Effector memory CD8-positive, alpha-beta T cell (primary cell): Measurements from ENCODE around the gene ACAA1.
"Not testable (repeated sequence)": the region's sequence is repeated elsewhere in the genome, so short reads cannot be mapped to it uniquely, and the experiment has no call there.

ENCODE experiments used
- ATAC-seq: fragments of 150-1000 bp; cut with Tn5 transposase; replicated peaks from 2 replicates; pipeline ENCODE4 v1.10.0; 2021; ENCODE audit warnings: mild to moderate bottlenecking, moderate library complexity
- DNase-seq, 3 experiments: peaks; one replicate each; pipeline ENCODE4 v3.0.0; 2021
- H3K27ac Mint-ChIP-seq, 2 donors: one replicate each; pipeline ENCODE4 v1.8.0; 2022; ENCODE audit warnings: mild to moderate bottlenecking in 2 of 2, mixed read lengths in 2 of 2, moderate library complexity in 2 of 2
- H3K27me3 Mint-ChIP-seq, 2 donors: one replicate each; pipeline ENCODE4 v1.8.0; 2022; ENCODE audit warnings: mixed read lengths in 2 of 2
- H3K36me3 Mint-ChIP-seq: one replicate; pipeline ENCODE4 v1.8.0; 2022; ENCODE audit warnings: mild to moderate bottlenecking, moderate library complexity, mixed read lengths; ENCODE audit not compliant: insufficient read depth
- H3K4me1 Mint-ChIP-seq, 2 donors: one replicate each; pipeline ENCODE4 v1.8.0; 2022; ENCODE audit warnings: low read depth in 2 of 2, mixed read lengths in 2 of 2
- H3K4me3 Mint-ChIP-seq, 2 donors: one replicate each; pipeline ENCODE4 v1.8.0; 2022; ENCODE audit warnings: mild to moderate bottlenecking in 2 of 2, mixed read lengths in 2 of 2, moderate library complexity in 2 of 2
- H3K9me3 Mint-ChIP-seq, 2 donors: one replicate each; pipeline ENCODE4 v1.8.0; 2022; ENCODE audit warnings: mixed read lengths in 2 of 2

The ACAA1 gene

DNA sequence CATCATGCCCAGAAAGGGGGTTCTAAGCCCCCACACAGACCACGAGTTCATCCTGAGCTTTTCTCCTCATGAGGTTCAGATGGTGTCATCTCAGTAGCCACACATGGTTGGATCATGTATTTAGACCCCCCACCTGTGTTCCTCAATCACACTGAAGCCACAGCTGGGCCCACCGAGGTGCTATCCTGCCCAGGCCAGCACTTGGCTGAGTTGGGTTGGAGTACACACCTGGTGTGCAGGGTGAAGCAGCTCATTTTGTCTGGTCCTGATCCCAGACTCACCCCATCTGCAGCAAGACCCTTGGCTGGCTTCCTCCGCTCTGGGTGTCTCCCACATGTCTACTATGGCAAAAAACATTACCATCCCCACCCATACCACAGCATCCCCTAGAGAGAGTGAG, 41.9 kb downstream of the ACAA1 start:
- Mint-ChIP-seq H3K27ac (no peak overlapping the region), H3K9me3 (no peaks in the 10 kb centered on the region), H3K4me1 (peaks cover 0 to 1% of the 10 kb centered on the region in 2 donors), H3K27me3 (peaks cover 5 to 24% of the 10 kb centered on the region in 2 donors), H3K36me3 (no peaks in the 10 kb centered on the region), H3K4me3 (no peak overlapping the region)
- ATAC-seq (no peak), DNase-seq (no peak)

DNA sequence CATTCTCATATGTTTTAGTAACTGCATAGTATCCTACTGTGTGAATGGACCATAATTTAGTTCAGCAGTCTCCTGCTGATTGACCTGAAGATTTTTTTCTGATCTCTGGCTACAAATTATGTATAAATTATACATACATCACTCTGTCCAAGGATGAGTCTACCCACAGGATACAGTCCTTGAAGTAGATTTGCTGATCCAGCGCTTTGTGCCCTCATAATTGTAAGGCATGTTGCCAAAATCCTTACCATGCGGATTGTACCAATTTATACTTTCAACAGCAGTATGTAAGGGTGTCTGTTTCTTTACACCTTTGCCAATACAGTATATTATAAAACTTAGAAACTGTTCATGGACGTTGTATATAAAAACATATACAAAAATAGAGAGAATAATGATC, 46.5 kb downstream of the ACAA1 start:
- H3K27ac Mint-ChIP-seq = no peak overlapping the region
- H3K4me1 Mint-ChIP-seq = peaks cover 0 to 6% of the 10 kb centered on the region in 2 donors
- no peaks in the 10 kb centered on the region for H3K9me3 Mint-ChIP-seq
- H3K27me3 Mint-ChIP-seq = peaks cover 0 to 6% of the 10 kb centered on the region in 2 donors
- H3K4me3 Mint-ChIP-seq = no peak overlapping the region
- ATAC-seq (no peak), DNase-seq (no peak)
- H3K36me3 Mint-ChIP-seq = peaks cover 5% of the 10 kb centered on the region

DNA sequence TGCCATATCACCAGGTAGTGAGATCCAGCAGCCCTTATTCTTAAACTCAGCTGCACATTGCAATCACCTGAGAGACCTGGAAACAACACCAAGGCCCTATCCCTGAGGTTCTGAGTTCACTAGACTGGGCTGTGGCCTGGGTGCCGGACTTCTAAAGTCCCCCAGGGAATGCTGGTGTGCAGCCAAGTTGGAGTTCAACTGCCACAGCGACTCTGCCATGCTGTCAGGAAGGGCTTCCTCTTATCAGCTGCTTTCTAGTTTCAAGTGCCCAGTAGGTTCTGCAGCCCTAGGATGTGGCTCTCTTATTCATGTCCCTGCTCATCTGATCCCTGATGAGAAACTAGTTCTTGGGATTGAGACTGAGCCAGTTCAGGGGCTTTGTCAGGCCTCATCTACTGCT, 47.8 kb downstream of the ACAA1 start:
- Mint-ChIP-seq H3K27me3 (no peaks in the 10 kb centered on the region), H3K36me3 (peaks cover 16% of the 10 kb centered on the region), H3K4me1 (peaks cover under 1 to 6% of the 10 kb centered on the region in 2 donors), H3K27ac (no peak overlapping the region), H3K4me3 (no peak overlapping the region), H3K9me3 (peaks cover 3 to 6% of the 10 kb centered on the region in 2 donors)
- DNase-seq (no peak), ATAC-seq (no peak)

DNA sequence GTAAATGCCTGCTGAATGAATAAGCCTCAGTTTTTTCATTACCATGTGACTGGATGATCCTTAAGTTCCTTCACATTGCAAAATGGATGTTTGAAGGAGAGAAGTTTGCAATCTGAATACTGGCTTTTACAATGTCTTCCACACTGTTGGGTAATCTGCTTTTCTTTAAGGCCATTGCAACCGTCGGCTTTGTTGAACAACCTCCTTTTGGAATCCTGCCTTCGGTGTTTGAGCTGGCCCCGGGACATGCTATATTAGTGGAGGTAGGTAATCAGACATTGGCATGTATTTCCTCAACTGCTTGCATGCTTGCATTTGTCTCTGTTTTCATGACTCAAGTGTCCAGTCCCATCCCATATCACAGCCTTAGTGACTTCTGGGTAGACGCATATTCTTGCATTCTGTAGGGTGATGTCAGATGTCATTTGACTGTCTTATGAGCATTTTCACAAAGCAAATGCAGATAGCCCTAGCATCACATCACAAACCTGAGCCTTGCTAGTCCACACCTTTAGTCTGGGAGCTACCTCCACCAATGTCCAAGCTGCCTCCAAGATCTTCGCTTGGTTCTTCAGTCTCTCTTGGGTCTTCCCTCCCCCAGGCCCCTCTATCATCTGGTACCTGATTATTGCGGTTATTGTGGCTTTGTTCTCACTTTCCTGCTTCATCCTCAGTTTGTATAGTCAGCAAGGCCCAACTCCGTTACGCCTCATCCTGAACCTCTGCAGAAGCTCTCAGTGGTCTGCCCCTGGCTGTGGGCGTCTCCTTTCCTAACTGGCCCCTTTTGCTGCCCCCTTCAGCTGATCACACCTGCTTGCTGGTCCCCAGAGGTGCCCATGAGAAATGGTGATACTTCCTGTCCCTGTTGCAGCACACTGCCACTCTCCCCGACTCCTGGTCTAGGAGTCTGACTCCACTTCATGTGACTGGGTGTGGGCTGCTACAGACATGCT, 48.5 kb downstream of the ACAA1 start:
- peaks cover 6 to 10% of the 10 kb centered on the region in 2 donors for H3K9me3 Mint-ChIP-seq
- no peaks in the 10 kb centered on the region for H3K27me3 Mint-ChIP-seq
- H3K4me1 Mint-ChIP-seq = peaks cover 3 to 6% of the 10 kb centered on the region in 2 donors
- ATAC-seq (no peak), DNase-seq (no peak)
- H3K36me3 Mint-ChIP-seq = peaks cover 24% of the 10 kb centered on the region
- H3K27ac Mint-ChIP-seq = no peak overlapping the region
- H3K4me3 Mint-ChIP-seq = no peak overlapping the region

DNA sequence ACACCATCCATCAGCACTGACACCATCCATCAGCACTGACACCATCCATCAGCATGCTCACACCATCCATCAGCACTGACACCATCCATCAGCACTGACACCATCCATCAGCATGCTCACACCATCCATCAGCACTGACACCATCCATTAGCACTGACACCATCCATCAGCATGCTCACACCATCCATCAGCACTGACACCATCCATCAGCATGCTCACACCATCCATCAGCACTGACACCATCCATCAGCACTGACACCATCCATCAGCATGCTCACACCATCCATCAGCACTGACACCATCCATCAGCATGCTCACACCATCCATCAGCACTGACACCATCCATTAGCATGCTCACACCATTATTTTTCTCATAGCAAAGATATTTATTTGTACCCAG, 49.6 kb downstream of the ACAA1 start:
- H3K36me3 Mint-ChIP-seq = peaks cover 33% of the 10 kb centered on the region
- not testable (repeated sequence) for H3K4me1 Mint-ChIP-seq, H3K9me3 Mint-ChIP-seq, DNase-seq, H3K27ac Mint-ChIP-seq, ATAC-seq, H3K27me3 Mint-ChIP-seq, H3K4me3 Mint-ChIP-seq

DNA sequence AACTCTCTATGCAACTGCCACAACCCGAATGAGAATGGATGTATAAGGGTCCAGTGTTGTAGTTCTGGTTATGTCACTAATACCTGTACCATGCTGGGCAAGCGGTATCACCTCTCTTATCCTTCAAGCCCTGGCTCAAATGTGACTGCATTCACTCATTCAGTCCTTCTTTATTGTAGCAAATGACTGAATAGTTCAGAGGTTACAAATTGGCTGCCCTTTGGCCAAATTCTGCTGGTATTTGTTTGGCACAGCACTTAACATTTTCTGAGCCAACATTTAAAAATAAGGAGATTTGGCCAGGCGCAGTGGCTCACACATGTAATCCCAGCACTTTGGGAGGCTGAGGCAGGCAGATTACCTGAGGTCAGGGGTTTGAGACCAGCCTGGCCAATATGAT, 50.4 kb downstream of the ACAA1 start:
- DNase-seq (no peak), ATAC-seq (no peak)
- Mint-ChIP-seq H3K4me1 (peaks cover 3 to 6% of the 10 kb centered on the region in 2 donors), H3K27me3 (no peaks in the 10 kb centered on the region), H3K4me3 (no peak overlapping the region), H3K27ac (no peak overlapping the region), H3K9me3 (peaks cover 6 to 10% of the 10 kb centered on the region in 2 donors), H3K36me3 (peaks cover 33% of the 10 kb centered on the region)

DNA sequence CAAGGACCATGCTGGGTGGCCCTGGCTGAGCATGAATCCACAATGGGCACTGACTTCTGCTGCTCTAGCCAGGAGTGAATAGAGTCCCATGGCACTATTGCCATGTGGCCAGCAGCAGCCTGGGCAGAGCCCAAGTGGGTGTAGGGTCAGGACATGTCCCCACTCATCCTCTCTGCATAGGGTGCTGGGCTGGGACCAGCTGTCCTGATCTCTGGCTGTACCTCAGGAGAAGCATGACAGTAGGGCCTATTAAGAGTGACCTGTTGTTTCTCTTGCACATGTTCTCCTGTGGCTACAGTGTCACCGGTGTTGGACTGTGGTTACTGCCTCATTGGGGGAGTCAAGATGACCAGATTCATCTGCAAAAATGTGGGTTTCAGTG, 51.0 kb downstream of the ACAA1 start:
- ATAC-seq = no peak
- Mint-ChIP-seq H3K4me1 (peaks cover 3 to 6% of the 10 kb centered on the region in 2 donors), H3K27me3 (no peaks in the 10 kb centered on the region), H3K4me3 (no peak overlapping the region), H3K9me3 (peaks cover 6 to 10% of the 10 kb centered on the region in 2 donors), H3K27ac (no peak overlapping the region), H3K36me3 (peaks cover 33% of the 10 kb centered on the region)
- no peak for DNase-seq

DNA sequence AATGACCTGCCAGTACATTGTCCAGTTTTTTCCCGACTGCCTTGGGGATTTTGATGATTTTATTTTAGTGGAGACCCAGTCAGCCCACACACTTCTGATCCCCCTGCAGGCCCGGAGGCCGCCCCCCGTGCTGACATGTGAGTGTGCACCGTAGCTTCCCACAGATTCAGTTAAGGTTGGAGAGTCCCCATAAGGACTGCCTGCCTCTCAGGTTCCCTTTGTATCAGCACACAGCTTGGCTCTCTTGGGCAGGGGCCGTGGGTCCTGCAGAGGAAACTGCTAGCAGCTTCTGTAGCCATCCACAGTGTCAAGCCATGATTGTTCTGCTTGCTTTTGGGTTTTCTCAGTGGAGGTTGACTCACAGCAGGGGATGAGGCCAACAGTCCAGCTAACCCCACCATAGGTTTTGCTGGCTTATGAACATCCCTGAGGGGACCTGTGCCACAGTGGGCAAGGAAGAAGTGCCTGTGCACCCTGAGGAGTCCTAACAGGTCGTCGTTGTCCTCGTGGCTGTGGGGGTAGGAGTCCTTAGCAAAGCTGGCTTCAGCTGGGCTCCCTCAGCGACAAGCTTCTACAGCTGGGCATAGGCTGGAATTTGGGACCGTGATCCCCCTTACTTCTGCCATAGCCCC, 51.5 kb downstream of the ACAA1 start:
- DNase-seq (no peak), ATAC-seq (peak; percentile 34)
- H3K9me3 Mint-ChIP-seq = peaks cover 6 to 10% of the 10 kb centered on the region in 2 donors
- H3K4me3 Mint-ChIP-seq = no peak overlapping the region
- peaks cover 33% of the 10 kb centered on the region for H3K36me3 Mint-ChIP-seq
- H3K27me3 Mint-ChIP-seq = no peaks in the 10 kb centered on the region
- H3K4me1 Mint-ChIP-seq = peaks cover 3 to 6% of the 10 kb centered on the region in 2 donors
- H3K27ac Mint-ChIP-seq = peak overlapping the region; percentile 89 to 92

DNA sequence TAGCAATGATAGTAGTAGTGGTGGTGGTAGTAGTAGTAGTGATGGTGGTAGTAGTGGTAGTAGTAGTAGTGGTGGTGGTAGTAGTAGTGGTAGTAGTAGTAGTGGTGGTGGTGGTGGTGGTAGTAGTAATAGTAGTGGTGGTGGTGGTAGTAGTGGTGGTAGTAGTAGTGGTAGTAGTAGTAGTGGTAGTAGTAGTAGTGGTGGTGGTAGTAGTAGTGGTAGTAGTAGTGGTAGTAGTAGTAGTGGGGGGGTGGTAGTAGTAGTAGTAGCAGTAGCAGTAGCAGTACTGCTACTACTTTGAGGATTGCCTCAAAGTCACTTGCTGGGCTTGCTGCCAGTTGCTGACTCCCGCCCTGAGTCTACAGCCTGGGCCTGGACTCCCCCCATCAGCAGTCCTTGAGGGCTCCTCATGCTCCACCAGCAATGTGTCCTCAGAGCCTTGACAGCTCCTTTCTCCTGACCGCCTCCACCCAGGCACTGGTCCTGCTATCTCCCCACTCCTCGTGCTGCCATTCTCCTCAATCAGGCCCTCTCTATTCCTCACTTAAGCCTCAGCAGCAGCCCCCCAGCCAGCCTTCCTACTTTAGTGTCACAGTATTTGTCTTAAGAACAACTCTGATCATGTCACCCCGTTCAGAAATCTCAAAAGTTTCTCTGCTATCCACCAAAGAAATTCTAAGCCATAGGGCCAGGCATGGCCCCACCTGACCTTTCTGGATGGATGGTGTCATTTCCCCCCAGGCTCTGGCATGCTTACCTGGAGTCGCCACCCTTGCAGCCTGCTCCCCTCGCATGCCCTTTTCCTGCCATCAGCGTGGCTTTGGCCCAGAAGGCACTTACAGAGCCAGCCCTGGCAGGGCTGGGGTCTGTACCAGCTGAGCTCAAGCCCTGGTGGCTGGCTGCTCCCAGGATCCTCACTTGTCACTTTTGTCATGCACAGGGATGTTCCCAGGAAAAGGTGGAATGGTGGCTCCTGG, 52.3 kb downstream of the ACAA1 start:
- peaks cover 33% of the 10 kb centered on the region for H3K36me3 Mint-ChIP-seq
- H3K27ac Mint-ChIP-seq = peak overlapping the region; percentile 89 to 92
- ATAC-seq = peak; percentile 60
- H3K27me3 Mint-ChIP-seq = no peaks in the 10 kb centered on the region
- peak overlapping the region in 1 of 2 donors; percentile 47 for H3K4me3 Mint-ChIP-seq
- H3K4me1 Mint-ChIP-seq = peaks cover 3 to 6% of the 10 kb centered on the region in 2 donors
- H3K9me3 Mint-ChIP-seq = peaks cover 6 to 10% of the 10 kb centered on the region in 2 donors
- DNase-seq = peak; percentile 21 to 58 (median 23)

DNA sequence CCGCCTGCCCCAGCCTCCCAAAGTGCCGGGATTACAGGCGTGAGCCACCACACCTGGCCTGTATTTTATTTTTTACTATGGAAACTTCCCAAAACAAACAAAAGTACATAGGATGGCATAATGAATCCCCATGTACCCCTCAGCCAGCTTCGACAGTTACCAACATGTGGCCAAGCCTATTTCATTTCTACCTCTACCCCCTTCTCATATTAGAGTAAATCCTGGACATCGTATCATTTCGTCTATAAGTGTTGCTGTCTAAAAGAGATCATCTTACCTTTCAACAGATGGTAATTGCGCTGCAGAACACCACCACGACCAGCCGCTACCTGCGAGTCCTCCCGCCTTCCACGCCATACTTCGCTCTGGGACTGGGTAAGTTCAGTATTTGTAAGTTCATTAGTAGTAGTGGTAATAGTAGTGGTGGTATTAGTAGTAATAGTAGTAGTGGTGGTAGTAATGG, 53.0 kb downstream of the ACAA1 start:
- H3K27me3 Mint-ChIP-seq = no peaks in the 10 kb centered on the region
- ATAC-seq (no peak), DNase-seq (no peak)
- peaks cover 6 to 10% of the 10 kb centered on the region in 2 donors for H3K9me3 Mint-ChIP-seq
- H3K4me1 Mint-ChIP-seq = peaks cover 3 to 5% of the 10 kb centered on the region in 2 donors
- H3K36me3 Mint-ChIP-seq = peaks cover 33% of the 10 kb centered on the region
- no peak overlapping the region for H3K4me3 Mint-ChIP-seq
- peak overlapping the region; percentile 89 to 92 for H3K27ac Mint-ChIP-seq

DNA sequence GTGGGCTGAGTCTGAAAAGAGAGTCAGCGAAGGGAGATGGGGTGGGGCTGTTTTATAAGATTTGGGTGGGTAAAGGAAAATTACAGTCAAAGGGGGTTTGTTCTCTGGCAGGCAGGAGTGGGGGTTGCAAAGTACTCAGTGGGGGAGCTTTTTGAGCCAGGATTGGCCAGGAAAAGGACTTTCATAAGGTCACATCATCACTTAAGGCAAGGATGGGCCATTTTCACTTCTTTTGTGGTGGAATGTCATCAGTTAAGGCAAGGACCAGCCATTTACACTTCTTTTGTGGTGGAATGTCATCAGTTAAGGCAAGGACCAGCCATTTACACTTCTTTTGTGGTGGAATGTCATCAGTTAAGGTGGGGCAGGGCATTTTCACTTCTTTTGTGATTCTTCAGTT, 53.7 kb downstream of the ACAA1 start:
- not testable (repeated sequence) for H3K27ac Mint-ChIP-seq, H3K9me3 Mint-ChIP-seq, H3K4me1 Mint-ChIP-seq, H3K27me3 Mint-ChIP-seq, H3K4me3 Mint-ChIP-seq, ATAC-seq
- H3K36me3 Mint-ChIP-seq = peaks cover 33% of the 10 kb centered on the region
- DNase-seq = peak in 1 of 3 experiments; percentile 13

DNA sequence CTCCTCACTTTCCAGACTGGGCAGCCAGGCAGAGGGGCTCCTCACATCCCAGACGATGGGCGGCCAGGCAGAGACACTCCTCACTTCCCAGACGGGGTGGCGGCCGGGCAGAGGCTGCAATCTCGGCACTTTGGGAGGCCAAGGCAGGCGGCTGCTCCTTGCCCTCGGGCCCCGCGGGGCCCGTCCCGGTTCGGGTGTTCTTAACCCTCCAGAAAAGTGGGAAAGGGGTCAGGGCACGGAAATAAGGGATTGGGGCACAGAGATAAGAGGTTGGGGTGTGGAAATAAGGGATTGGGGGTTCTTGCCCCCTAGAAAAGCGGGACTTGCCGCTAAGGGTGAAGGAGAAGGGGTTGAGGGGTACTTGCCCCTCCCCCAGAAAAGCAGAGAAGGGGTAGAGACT, 54.6 kb downstream of the ACAA1 start:
- not testable (repeated sequence) for H3K27ac Mint-ChIP-seq, H3K27me3 Mint-ChIP-seq, H3K4me1 Mint-ChIP-seq, ATAC-seq, DNase-seq, H3K9me3 Mint-ChIP-seq, H3K4me3 Mint-ChIP-seq
- H3K36me3 Mint-ChIP-seq = peaks cover 30% of the 10 kb centered on the region

DNA sequence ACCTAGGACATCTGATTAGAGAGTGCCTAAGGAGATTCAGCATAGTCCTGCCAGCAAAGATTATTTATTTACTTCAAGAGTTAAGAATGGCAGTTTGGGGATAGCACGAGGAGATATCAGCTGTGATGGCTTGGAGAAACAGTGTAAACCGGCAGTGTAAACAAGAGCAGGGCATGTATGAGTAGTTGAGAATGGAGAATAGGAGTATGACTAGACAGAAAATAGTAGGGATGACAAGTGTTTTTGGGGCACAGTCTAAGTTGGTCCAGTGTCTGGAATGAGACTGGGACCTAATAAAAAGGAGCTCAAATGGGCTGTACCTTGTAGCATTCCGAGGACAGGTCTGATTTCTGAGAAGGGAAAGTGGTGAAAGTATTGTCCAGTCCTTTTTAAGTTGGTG, 59.9 kb downstream of the ACAA1 start:
- not testable (repeated sequence) for H3K9me3 Mint-ChIP-seq, H3K36me3 Mint-ChIP-seq, H3K27me3 Mint-ChIP-seq, DNase-seq, H3K4me1 Mint-ChIP-seq, H3K4me3 Mint-ChIP-seq, ATAC-seq
- H3K27ac Mint-ChIP-seq = peak overlapping the region in 1 of 2 donors; percentile 16
